C4-2B (cell line): Measurements from ENCODE around the gene TUSC2.

Experiments used
- H3K27ac ChIP-seq: fragments of 450-650 bp; 2 replicates; pipeline ENCODE4 v1.5.1; 2017
- CTCF ChIP-seq: fragments of 450-650 bp; conservative IDR thresholded peaks from 2 replicates; pipeline ENCODE4 v1.5.1; 2017; ENCODE audit warnings: mild to moderate bottlenecking
- ZFX ChIP-seq: fragments of 450-650 bp; IDR thresholded peaks from 2 replicates; pipeline ENCODE4 v1.6.1; 2017

TUSC2 gene

GRCh38 chr3:50325113-50325480, 2.9 kb downstream of the TUSC2 start:
- TF ChIP-seq ZFX: no peak
- TF ChIP-seq CTCF: no peak
- no peak overlapping the region for H3K27ac ChIP-seq

GRCh38 chr3:50324351-50325112, 3.5 kb downstream of the TUSC2 start:
- peak; percentile 87 for TF ChIP-seq CTCF
- no peak for TF ChIP-seq ZFX
- no peak overlapping the region for H3K27ac ChIP-seq

- TF ChIP-seq CTCF: no peak
- no peak for TF ChIP-seq ZFX
- no peak overlapping the region for H3K27ac ChIP-seq
Measured at GRCh38 chr3:50323614-50324199, 4.3 kb downstream of the TUSC2 start.

- TF ChIP-seq ZFX (no peak), CTCF (no peak)
- no peak overlapping the region for H3K27ac ChIP-seq
Measured at GRCh38 chr3:50323092-50323600, 4.9 kb downstream of the TUSC2 start.

- TF ChIP-seq CTCF (no peak), ZFX (no peak)
- peak within 1 kb of the TSS; percentile 90 for H3K27ac ChIP-seq
Measured at GRCh38 chr3:50322386-50323091, 5.5 kb downstream of the TUSC2 start, which contains the start of gene HYAL2. HYAL2 (minus strand) TSS chr3:50322745; CDS start chr3:50320489, 2,256 bp downstream.

GRCh38 chr3:50322115-50322385, 6.0 kb downstream of the TUSC2 start:
- TF ChIP-seq CTCF: no peak
- TF ChIP-seq ZFX: no peak
- peak overlapping the region; percentile 90 for H3K27ac ChIP-seq
